Measurements from ENCODE around the gene CRAT. TPM values are rescaled to one million over a fixed set of nuclear protein-coding genes. Genes with fewer than 3 reads are reported as not detected.

The CRAT gene
- total RNA-seq, 1 donor from 2014 or later = 29.1 TPM

DNA sequence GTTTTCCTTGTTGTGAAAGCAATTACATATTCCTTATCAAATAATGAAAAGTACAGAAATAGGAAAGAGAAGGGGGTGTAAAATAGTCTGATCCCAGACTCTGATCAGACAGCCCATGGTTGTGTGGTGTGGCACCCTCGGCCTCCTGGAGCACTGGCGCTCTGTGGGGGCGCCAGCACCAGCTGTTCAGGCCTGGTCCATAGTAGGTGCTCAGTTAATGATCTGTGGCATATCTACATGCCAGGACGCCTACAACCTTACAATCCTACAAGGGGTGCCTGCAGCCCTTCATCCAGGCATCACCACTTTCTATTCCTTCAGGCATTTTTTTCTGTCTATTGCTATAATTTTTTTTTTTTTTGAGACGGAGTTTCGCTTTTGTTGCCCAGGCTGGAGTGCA lies 57.6 kb downstream of the CRAT start:
- H3K4me3 ChIP-seq (ENCODE audit: low read depth, low read length) = no peak overlapping the region
- no peak for DNase-seq (ENCODE audit: low read depth)
- H3K36me3 ChIP-seq (ENCODE audit: control insufficient read depth, insufficient read depth, low read length) = peaks cover 1% of the 10 kb centered on the region
- TF ChIP-seq, protein P1, sequence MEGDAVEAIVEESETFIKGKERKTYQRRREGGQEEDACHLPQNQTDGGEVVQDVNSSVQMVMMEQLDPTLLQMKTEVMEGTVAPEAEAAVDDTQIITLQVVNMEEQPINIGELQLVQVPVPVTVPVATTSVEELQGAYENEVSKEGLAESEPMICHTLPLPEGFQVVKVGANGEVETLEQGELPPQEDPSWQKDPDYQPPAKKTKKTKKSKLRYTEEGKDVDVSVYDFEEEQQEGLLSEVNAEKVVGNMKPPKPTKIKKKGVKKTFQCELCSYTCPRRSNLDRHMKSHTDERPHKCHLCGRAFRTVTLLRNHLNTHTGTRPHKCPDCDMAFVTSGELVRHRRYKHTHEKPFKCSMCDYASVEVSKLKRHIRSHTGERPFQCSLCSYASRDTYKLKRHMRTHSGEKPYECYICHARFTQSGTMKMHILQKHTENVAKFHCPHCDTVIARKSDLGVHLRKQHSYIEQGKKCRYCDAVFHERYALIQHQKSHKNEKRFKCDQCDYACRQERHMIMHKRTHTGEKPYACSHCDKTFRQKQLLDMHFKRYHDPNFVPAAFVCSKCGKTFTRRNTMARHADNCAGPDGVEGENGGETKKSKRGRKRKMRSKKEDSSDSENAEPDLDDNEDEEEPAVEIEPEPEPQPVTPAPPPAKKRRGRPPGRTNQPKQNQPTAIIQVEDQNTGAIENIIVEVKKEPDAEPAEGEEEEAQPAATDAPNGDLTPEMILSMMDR (IDR thresholded peaks at IDR 0.05; ENCODE audit: insufficient read depth, low read length, poor library complexity, severe bottlenecking) = no peak
- H3K27me3 ChIP-seq (ENCODE audit: control insufficient read depth, insufficient read depth, low read length) = no peaks in the 10 kb centered on the region

DNA sequence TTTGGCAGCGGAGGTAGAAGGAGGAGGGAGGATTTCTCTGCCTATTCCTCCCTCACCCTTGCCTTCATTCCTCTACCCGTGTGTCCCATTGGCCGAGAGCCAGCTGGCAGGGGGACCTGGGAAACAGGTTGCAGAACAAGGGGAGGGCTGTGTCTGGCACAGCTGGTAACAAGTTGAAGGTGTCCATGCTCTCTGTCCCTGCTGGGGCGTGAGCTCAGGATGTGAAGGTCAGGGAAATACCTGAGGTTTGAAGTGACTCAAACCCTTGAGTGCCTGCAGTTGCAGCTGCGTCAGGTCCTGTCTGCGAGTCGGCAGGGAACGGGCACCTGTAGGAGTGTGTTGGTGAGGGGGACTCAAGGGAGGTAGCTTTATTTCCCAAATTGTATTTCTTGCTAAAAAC lies 58.0 kb downstream of the CRAT start:
- no peak overlapping the region for H3K4me3 ChIP-seq (ENCODE audit: low read depth, low read length)
- no peaks in the 10 kb centered on the region for H3K27me3 ChIP-seq (ENCODE audit: control insufficient read depth, insufficient read depth, low read length)
- peaks cover 1% of the 10 kb centered on the region for H3K36me3 ChIP-seq (ENCODE audit: control insufficient read depth, insufficient read depth, low read length)
- TF ChIP-seq, protein P1 (IDR thresholded peaks at IDR 0.05; ENCODE audit: insufficient read depth, low read length, poor library complexity, severe bottlenecking) = no peak
- DNase-seq (ENCODE audit: low read depth) = peak; percentile 28

Other genes with a start within 250 kb of the CRAT start
- 6.8 and 9.4 TPM in 2 replicates for gene KYAT1, start 228.8 kb downstream of the CRAT start, total RNA-seq
- gene LRRC8A, start 228.7 kb downstream of the CRAT start, total RNA-seq = 138 and 155 TPM in 2 replicates
- 17.8 and 21.2 TPM in 2 replicates for gene PHYHD1, start 189.8 kb downstream of the CRAT start, total RNA-seq
- 29.6 and 30.8 TPM in 2 replicates for gene DOLK, start 163.2 kb downstream of the CRAT start, total RNA-seq
- 35.5 and 39.9 TPM in 2 replicates for gene NUP188, start 163.1 kb downstream of the CRAT start, total RNA-seq
- gene SH3GLB2, start 82.5 kb downstream of the CRAT start, total RNA-seq = 101 and 112 TPM in 2 replicates
- gene MIGA2, start 74.2 kb downstream of the CRAT start, total RNA-seq = 21.6 and 22.7 TPM in 2 replicates
- gene DOLPP1, start 29.7 kb downstream of the CRAT start, total RNA-seq = 15.3 and 15.5 TPM in 2 replicates
- gene PTPA, start 622 bp upstream of the CRAT start, total RNA-seq = 156 and 167 TPM in 2 replicates
- 51.8 and 60.4 TPM in 2 replicates for gene IER5L, start 67.5 kb upstream of the CRAT start, total RNA-seq